K562 (cell line): ENCODE results near the gene DIPK1B. TPM values are rescaled to one million over a fixed set of nuclear protein-coding genes. Genes with fewer than 3 reads are reported as not detected.
"Not testable (repeated sequence)": the region's sequence is repeated elsewhere in the genome, so short reads cannot be mapped to it uniquely, and the experiment has no call there.

ENCODE experiments used
- ATAC-seq: fragments of 200-7000 bp; cut with Tn5 transposase; 3 replicates; pipeline ENCODE4 v1.9.1; 2020; ENCODE audit warnings: moderate library complexity
- BruUV-seq: library from RNA; stranded (reverse); fragments of 400-500 nt; replicated peaks from 2 replicates; lab custom pipeline; 2021; lab: Mats Ljungman, UMichigan
- CTCF ChIA-PET: fragments of 300-600 bp; formaldehyde crosslinking; extraction: SDS; loops from one replicate; lab custom pipeline; 2021; ENCODE audit warnings: low intra/inter-chr PET ratio; lab: Yijun Ruan, JAX
- POLR2A ChIA-PET: fragments of 300-600, 350-650 bp; sonication (Branson Sonifier 250); formaldehyde crosslinking; extraction: SDS; loops from one replicate; lab custom pipeline; 2021; ENCODE audit warnings: antibody characterized with exemption, inconsistent platforms; lab: Yijun Ruan, JAX
- DNase-seq, 4 experiments: peaks; one replicate each; pipeline versions ENCODE4 v3.0.0 to v3.0.0-alpha.2; 2011 to 2018; ENCODE audit warnings: low spot score in 3 of 4, mixed read lengths in 3 of 4; ENCODE audit errors: extremely low read depth in 1 of 4
- FAIRE-seq: peaks from 2 replicates; lab custom pipeline; 2011; peaks lifted over from hg19 to GRCh38; lab: Jason Lieb, UNC
- H2AFZ ChIP-seq: 2 replicates; pipeline ENCODE4 v1.6.0; 2011; ENCODE audit warnings: low read depth, low read length, control low read depth, inconsistent platforms
- H3K27ac ChIP-seq: fragments of 200-600 bp; 3 replicates; pipeline ENCODE4 v1.8.0; 2011; ENCODE audit warnings: low read depth, mild to moderate bottlenecking, control low read depth, inconsistent platforms, low read length, moderate library complexity, mixed read lengths; ENCODE audit errors: extremely low read depth
- H3K27me3 ChIP-seq, 2 experiments: fragments of 300-600 bp in 1 of 2; 2 replicates in 1 of 2; 3 replicates in 1 of 2; pipeline versions ENCODE4 v1.6.0 to v1.8.0; 2011; ENCODE audit warnings: inconsistent platforms in 2 of 2, low read length in 2 of 2, mild to moderate bottlenecking in 1 of 2, mixed read lengths in 1 of 2, moderate library complexity in 1 of 2; ENCODE audit not compliant: control insufficient read depth in 2 of 2, insufficient read depth in 2 of 2
- H3K36me3 ChIP-seq: fragments of 300-600 bp; 3 replicates; pipeline ENCODE4 v1.8.0; 2011; ENCODE audit warnings: mild to moderate bottlenecking, low read length, inconsistent platforms; ENCODE audit not compliant: control insufficient read depth, insufficient read depth
- H3K4me1 ChIP-seq, 2 experiments: fragments of 200-600 bp in 1 of 2; replicated peaks in 1 of 2; 2 replicates in 1 of 2; 3 replicates in 1 of 2; pipeline versions ENCODE4 v1.5.1 to v1.8.0; 2011; ENCODE audit warnings: inconsistent platforms in 2 of 2, low read length in 2 of 2, mild to moderate bottlenecking in 1 of 2, mixed read lengths in 1 of 2, moderate library complexity in 1 of 2; ENCODE audit not compliant: control insufficient read depth in 2 of 2, insufficient read depth in 2 of 2
- H3K4me2 ChIP-seq: 2 replicates; pipeline ENCODE4 v1.6.1; 2011; ENCODE audit warnings: low read length, control low read depth, inconsistent platforms, mixed read lengths; ENCODE audit not compliant: insufficient read depth
- H3K4me3 ChIP-seq: fragments of 200-600 bp; sonication (generic), shearing (Covaris generic); 2 replicates; pipeline ENCODE4 v1.5.1; 2016; ENCODE audit warnings: control low read depth, inconsistent platforms
- H3K79me2 ChIP-seq: fragments of 200-600 bp; 3 replicates; pipeline ENCODE4 v1.8.0; 2011; ENCODE audit warnings: low read length, inconsistent platforms; ENCODE audit not compliant: control insufficient read depth, insufficient read depth
- H3K9ac ChIP-seq, 2 experiments: 2 replicates each; pipeline versions ENCODE4 v1.6.0 to v1.6.1; 2011; ENCODE audit warnings: low read depth in 2 of 2, low read length in 2 of 2, control low read depth in 1 of 2, inconsistent platforms in 1 of 2, mild to moderate bottlenecking in 1 of 2, mixed read lengths in 1 of 2; ENCODE audit not compliant: insufficient read depth in 1 of 2
- H3K9me1 ChIP-seq: one replicate; pipeline ENCODE4 v1.6.0; 2011; ENCODE audit warnings: inconsistent platforms, mild to moderate bottlenecking, low read length, moderate library complexity; ENCODE audit not compliant: control insufficient read depth, insufficient read depth
- H3K9me3 ChIP-seq: replicated peaks from 2 replicates; pipeline ENCODE4 v1.5.1; 2011; ENCODE audit warnings: low read depth, low read length, inconsistent platforms; ENCODE audit not compliant: control insufficient read depth, insufficient read depth
- H4K20me1 ChIP-seq: replicated peaks from 2 replicates; pipeline ENCODE4 v1.6.1; 2011; ENCODE audit warnings: low read length, inconsistent platforms, mixed read lengths; ENCODE audit not compliant: control insufficient read depth, insufficient read depth
- BCOR ChIP-seq: fragments of 450-650 bp; IDR thresholded peaks from 2 replicates; pipeline ENCODE4 v1.6.1; 2016
- CBX1 ChIP-seq: sonication (generic); IDR thresholded peaks from 2 replicates; pipeline ENCODE4 v1.6.1; 2016; ENCODE audit warnings: antibody characterized with exemption, low read depth, mild to moderate bottlenecking
- CBX3 ChIP-seq, 2 experiments: IDR thresholded peaks; 1 replicate in 1 of 2; 2 replicates in 1 of 2; pipeline ENCODE4 v1.6.1; 2012; ENCODE audit warnings: inconsistent platforms in 2 of 2, low read length in 2 of 2, borderline replicate concordance in 1 of 2, control low read depth in 1 of 2
- CBX5 ChIP-seq: IDR thresholded peaks from 2 replicates; pipeline ENCODE4 v1.6.1; 2014; ENCODE audit warnings: low read depth, borderline replicate concordance
- KDM1A ChIP-seq, 2 experiments: fragments of 450-650 bp; IDR thresholded peaks; 2 replicates each; pipeline ENCODE4 v1.6.1; 2016; ENCODE audit warnings: mild to moderate bottlenecking in 2 of 2
- PTBP1 ChIP-seq: fragments of 200-400 bp; formaldehyde crosslinking; IDR thresholded peaks from 2 replicates; pipeline ENCODE4 v1.6.1; 2017; ENCODE audit warnings: low read depth, low read length
- RCOR1 ChIP-seq, 2 experiments: IDR thresholded peaks; 2 replicates each; pipeline ENCODE4 v1.6.1; 2012; ENCODE audit warnings: low read depth in 2 of 2, low read length in 2 of 2, borderline replicate concordance in 1 of 2, improper control_type of control experiment in 1 of 2
- SMARCA5 ChIP-seq: fragments of 450-650 bp; IDR thresholded peaks from 2 replicates; pipeline ENCODE4 v1.6.1; 2016
- ZBTB7A ChIP-seq: IDR thresholded peaks from 2 replicates; pipeline ENCODE4 v1.6.1; 2011; ENCODE audit warnings: low read depth, mild to moderate bottlenecking, low read length, moderate library complexity, borderline replicate concordance; ENCODE audit not compliant: control insufficient read depth
- WGBS: fragments of 100-300 bp; shearing (Covaris generic); methylation state at CpG from one replicate; pipeline ENCODE4 v1.1.6; 2016; ENCODE audit warnings: low coverage, mixed read lengths; ENCODE audit not compliant: insufficient coverage; ENCODE audit errors: missing lambda C conversion rate; 5-methylcytosine and 5-hydroxymethylcytosine counted together
- in situ Hi-C: fragments of 300-500 bp; cut with MboI; formaldehyde crosslinking; loops from 4 replicates; pipeline ENCODE4 v1.15.0; 2018; ENCODE audit warnings: inconsistent platforms, mixed read lengths
- intact Hi-C: fragments of 100-400 bp; cut with micrococcal nuclease; formaldehyde crosslinking; loops from 2 replicates; pipeline ENCODE4 v1.14.2; 2022
- polyA plus RNA-seq, 8 experiments: library from polyadenylated mRNA; depleted of rRNA in 4 of 8; stranded (reverse) in 5 of 8; unstranded in 3 of 8; fragments of >200 nt; fragmentation: Nextera tagmentation in 2 of 8; fragmentation: Illumina TruSeq in 1 of 8; extraction: Ambion mirVana in 2 of 8; extraction: Trizol in 1 of 8; gene quantifications; 2 replicates each; pipeline versions ENCODE4 v1.2.1 to v1.2.3, GENCODE V29; 2011 to 2014; ENCODE audit warnings: inconsistent platforms in 1 of 8, missing spikeins in 1 of 8
- total RNA-seq, 7 experiments: library from RNA; depleted of rRNA in 6 of 7; stranded (reverse); fragments of >200 nt in 6 of 7; fragmentation: Illumina TruSeq in 2 of 7; extraction: Trizol in 2 of 7; gene quantifications; 2 replicates each; pipeline versions ENCODE4 v1.2.1 to v1.2.3, GENCODE V29; 2011 to 2021; ENCODE audit warnings: low replicate concordance in 1 of 7
- TF ChIP-seq, protein P1 (sequence below): sonication (generic); formaldehyde crosslinking; IDR thresholded peaks from 2 replicates; pipeline ENCODE4 v1.8.1; 2023; ENCODE audit warnings: mild to moderate bottlenecking, missing genetic modification reagents
- TF ChIP-seq, protein P2 (sequence below): sonication (generic); formaldehyde crosslinking; IDR thresholded peaks from 2 replicates; pipeline ENCODE4 v1.9.0; 2022; ENCODE audit warnings: mild to moderate bottlenecking, missing genetic modification reagents

DIPK1B gene
- total and polyA plus RNA-seq, 9 of the 15 experiments (the other 6 are each of a cell fraction or from before 2014, with no cell fraction given): 0.08 to 22.3 (median 5.9) TPM

DNA sequence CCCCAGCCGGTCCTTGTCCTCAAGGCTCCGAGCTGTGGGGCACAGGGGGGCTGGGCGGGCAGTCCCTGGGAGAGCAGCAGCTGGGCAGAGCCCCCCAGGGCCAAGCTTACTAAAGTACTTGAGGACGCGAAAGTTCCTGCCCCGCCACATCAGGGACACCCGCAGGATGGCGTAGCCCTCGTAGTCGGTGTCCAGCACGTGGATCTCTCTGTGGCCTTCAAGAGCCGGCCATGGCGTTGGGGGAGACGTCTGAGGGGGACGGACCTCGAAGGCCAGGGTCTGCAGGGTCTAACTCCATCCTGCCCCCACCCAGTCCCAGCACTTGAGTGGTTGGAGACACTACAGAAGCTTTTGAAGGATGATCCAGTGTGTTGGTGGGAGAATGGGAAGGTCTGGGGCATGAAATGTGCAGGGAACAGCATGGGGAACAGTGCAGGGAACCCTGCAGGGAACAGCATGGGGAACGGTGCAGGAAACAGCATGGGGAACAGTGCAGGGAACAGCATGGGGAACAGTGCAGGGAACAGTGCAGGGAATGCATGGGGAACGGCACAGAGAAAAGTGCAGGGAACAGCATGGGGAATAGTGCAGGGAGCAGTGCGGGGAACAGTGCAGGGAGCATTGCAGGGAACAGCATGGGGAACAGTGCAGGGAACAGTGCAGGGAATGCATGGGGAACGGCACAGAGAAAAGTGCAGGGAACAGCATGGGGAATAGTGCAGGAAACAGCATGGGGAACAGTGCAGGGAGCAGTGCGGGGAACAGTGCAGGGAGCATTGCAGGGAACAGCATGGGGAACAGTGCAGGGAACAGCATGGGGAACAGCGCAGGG, 43.1 kb downstream of the DIPK1B start:
- DNase-seq, H3K27me3 ChIP-seq, intact Hi-C loops, H3K36me3 ChIP-seq, in situ Hi-C loops, H4K20me1 ChIP-seq, H3K4me3 ChIP-seq, BruUV-seq, H3K9me1 ChIP-seq, H3K4me2 ChIP-seq, CTCF ChIA-PET, H2AFZ ChIP-seq, ATAC-seq, H3K9ac ChIP-seq, H3K79me2 ChIP-seq, H3K27ac ChIP-seq: not testable (repeated sequence)
- FAIRE-seq: peak; percentile 6
- Histone ChIP-seq H3K4me1 (peaks cover 0 to 53% of the 10 kb centered on the region in 2 experiments; a peak in 3 of 5 replicates), H3K9me3 (peaks cover 13% of the 10 kb centered on the region)
- POLR2A ChIA-PET: interaction anchor here (0.6 kb wide), 1 partner anchor 32 kb away, joined by 4 read pairs; no protein-coding TSS in a partner anchor
- 72% methylated on average over 22 of the region's 22 CpGs for WGBS
- peak; percentile 91 for TF ChIP-seq PTBP1
- TF ChIP-seq CBX1: peak; percentile 21; the same call in 1 of the 2 replicates
- 0 out of 2 replicates have a peak, but pooled peaks have one; percentile 16 for TF ChIP-seq CBX5
- TF ChIP-seq RCOR1 (IDR thresholded peaks at IDR 0.05; ENCODE audit: borderline replicate concordance in 1 of 2, low read depth in 2 of 2, low read length in 2 of 2): peak; percentile 40 to 62; a peak in 2 of 4 replicates
- TF ChIP-seq KDM1A (IDR thresholded peaks at IDR 0.05): peak; percentile 60 to 80; a peak in 2 of 4 replicates
- TF ChIP-seq BCOR: peak; percentile 52
- TF ChIP-seq, protein P1, sequence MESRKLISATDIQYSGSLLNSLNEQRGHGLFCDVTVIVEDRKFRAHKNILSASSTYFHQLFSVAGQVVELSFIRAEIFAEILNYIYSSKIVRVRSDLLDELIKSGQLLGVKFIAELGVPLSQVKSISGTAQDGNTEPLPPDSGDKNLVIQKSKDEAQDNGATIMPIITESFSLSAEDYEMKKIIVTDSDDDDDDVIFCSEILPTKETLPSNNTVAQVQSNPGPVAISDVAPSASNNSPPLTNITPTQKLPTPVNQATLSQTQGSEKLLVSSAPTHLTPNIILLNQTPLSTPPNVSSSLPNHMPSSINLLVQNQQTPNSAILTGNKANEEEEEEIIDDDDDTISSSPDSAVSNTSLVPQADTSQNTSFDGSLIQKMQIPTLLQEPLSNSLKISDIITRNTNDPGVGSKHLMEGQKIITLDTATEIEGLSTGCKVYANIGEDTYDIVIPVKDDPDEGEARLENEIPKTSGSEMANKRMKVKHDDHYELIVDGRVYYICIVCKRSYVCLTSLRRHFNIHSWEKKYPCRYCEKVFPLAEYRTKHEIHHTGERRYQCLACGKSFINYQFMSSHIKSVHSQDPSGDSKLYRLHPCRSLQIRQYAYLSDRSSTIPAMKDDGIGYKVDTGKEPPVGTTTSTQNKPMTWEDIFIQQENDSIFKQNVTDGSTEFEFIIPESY: peak; percentile 75
- TF ChIP-seq ZBTB7A: 0 out of 2 replicates have a peak, but pooled peaks have one; percentile 28
- TF ChIP-seq CBX3 (IDR thresholded peaks at IDR 0.05; ENCODE audit: borderline replicate concordance in 1 of 2, low read length in 2 of 2): peak in 1 of 2 experiments; percentile 91; a peak in 2 of 3 replicates
- TF ChIP-seq SMARCA5: peak; percentile 24; the same call in 1 of the 2 replicates
- TF ChIP-seq, protein P2, sequence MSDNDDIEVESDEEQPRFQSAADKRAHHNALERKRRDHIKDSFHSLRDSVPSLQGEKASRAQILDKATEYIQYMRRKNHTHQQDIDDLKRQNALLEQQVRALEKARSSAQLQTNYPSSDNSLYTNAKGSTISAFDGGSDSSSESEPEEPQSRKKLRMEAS (CRISPR knock-in tag): peak; percentile 40; the same call in 1 of the 2 replicates
